22Rv1 (cell line): ENCODE data around the gene SLC8A1.

Source experiments
- CTCF ChIP-seq: fragments of 450-650 bp; IDR thresholded peaks from 2 replicates; pipeline ENCODE4 v1.5.1; 2017; ENCODE audit warnings: mild to moderate bottlenecking
- ZFX ChIP-seq: fragments of 450-650 bp; IDR thresholded peaks from 2 replicates; pipeline ENCODE4 v1.6.1; 2017; ENCODE audit warnings: antibody characterized with exemption, borderline replicate concordance

- TF ChIP-seq CTCF (no peak), ZFX (no peak)
Measured at GRCh38 chr2:40373111-40373510, 78.8 kb downstream of the SLC8A1 start.
